Fibroblast of mammary gland (primary cell): ENCODE data around the gene MUL1.
A peak's percentile ranks its signal among the peaks of the same experiment; 100 is the strongest.

Source experiments
- DNase-seq: peaks from one replicate; pipeline ENCODE4 v3.0.0-alpha.2; 2010; ENCODE audit warnings: low read depth
- H3K4me3 ChIP-seq: 2 replicates; pipeline ENCODE4 v1.5.1; 2011; ENCODE audit warnings: low read depth, mild to moderate bottlenecking, low read length, moderate library complexity; ENCODE audit not compliant: control insufficient read depth
- TF ChIP-seq, protein P1 (sequence below): conservative IDR thresholded peaks from 2 replicates; pipeline ENCODE4 v1.5.1; 2011; ENCODE audit warnings: low read depth, low read length, inconsistent platforms; ENCODE audit not compliant: control insufficient read depth, insufficient read depth

The MUL1 gene

GRCh38 chr1:20507564-20508410 is at the start of gene MUL1:
Gene MUL1 (minus strand): TSS chr1:20508151. CDS start chr1:20508024, 127 bp downstream.
- peak within 1 kb of the TSS; percentile 94 for H3K4me3 ChIP-seq
- DNase-seq, result peak; percentile 88
- TF ChIP-seq, protein P1, sequence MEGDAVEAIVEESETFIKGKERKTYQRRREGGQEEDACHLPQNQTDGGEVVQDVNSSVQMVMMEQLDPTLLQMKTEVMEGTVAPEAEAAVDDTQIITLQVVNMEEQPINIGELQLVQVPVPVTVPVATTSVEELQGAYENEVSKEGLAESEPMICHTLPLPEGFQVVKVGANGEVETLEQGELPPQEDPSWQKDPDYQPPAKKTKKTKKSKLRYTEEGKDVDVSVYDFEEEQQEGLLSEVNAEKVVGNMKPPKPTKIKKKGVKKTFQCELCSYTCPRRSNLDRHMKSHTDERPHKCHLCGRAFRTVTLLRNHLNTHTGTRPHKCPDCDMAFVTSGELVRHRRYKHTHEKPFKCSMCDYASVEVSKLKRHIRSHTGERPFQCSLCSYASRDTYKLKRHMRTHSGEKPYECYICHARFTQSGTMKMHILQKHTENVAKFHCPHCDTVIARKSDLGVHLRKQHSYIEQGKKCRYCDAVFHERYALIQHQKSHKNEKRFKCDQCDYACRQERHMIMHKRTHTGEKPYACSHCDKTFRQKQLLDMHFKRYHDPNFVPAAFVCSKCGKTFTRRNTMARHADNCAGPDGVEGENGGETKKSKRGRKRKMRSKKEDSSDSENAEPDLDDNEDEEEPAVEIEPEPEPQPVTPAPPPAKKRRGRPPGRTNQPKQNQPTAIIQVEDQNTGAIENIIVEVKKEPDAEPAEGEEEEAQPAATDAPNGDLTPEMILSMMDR, result no peak

DNA sequence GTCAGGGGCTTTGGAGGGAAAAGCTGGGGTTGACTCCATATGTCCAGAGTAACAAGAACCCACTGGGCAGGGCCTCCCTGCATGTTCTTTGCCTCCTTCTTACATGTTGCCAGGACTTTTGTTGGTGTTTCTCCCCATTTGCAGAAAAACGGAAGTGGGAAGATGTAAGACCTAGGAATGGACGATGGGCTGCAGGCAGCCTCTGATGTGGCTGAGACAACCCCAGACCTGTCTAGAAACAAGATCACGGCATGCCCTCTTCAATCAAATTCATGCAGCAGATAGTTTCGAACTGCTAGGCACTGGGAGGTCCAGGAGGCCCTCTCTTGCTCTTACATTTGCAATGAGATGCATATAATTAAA is 47.8 kb upstream of the MUL1 start:
- TF ChIP-seq, protein P1, result no peak

DNA sequence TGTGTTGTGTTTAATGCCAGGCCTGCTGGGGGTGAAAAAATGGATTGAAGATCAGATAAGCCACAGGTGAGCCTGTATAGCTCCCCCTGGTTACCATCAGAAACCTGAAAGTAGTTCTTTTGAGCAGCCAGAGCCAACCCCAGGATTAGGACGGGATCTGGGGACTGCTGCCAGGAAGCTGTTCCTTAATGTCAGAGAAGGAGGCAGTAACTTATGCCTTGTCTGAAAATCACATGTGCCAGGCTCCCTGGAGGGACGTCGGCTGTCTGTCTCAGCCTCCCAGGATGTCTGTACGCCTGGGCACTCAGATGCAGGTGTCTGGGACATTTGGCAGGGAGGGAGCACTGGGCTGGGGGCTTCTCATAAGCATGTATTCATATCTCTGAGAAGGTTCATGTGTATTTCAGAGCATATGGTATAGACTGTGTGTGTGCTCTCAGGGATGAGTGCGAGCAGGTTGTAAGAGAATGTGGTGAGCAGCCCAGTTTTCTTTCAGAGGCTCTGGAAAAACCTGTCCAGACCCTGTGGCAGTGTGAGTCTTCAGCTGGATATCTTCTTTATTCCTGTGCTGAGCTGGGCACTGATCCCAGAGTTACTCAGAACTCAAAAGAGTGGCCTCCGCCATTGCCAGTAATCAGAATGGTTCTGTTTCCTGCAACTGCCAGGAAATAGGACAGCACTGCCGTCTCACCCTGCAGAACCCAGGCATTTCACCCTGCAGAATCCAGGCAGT is 47.2 kb upstream of the MUL1 start:
- H3K4me3 ChIP-seq, result no peak overlapping the region
- TF ChIP-seq, protein P1, result no peak
- DNase-seq, result peak; percentile 43

More for the DNA sequence above, 47.8 kb upstream of the MUL1 start:
- H3K4me3 ChIP-seq, result no peak overlapping the region
- DNase-seq, result no peak

GRCh38 chr1:20552728-20553445 is 44.9 kb upstream of the MUL1 start:
- TF ChIP-seq, protein P1, result no peak
- peak; percentile 26 for DNase-seq
- H3K4me3 ChIP-seq, result peak overlapping the region; percentile 26

DNA sequence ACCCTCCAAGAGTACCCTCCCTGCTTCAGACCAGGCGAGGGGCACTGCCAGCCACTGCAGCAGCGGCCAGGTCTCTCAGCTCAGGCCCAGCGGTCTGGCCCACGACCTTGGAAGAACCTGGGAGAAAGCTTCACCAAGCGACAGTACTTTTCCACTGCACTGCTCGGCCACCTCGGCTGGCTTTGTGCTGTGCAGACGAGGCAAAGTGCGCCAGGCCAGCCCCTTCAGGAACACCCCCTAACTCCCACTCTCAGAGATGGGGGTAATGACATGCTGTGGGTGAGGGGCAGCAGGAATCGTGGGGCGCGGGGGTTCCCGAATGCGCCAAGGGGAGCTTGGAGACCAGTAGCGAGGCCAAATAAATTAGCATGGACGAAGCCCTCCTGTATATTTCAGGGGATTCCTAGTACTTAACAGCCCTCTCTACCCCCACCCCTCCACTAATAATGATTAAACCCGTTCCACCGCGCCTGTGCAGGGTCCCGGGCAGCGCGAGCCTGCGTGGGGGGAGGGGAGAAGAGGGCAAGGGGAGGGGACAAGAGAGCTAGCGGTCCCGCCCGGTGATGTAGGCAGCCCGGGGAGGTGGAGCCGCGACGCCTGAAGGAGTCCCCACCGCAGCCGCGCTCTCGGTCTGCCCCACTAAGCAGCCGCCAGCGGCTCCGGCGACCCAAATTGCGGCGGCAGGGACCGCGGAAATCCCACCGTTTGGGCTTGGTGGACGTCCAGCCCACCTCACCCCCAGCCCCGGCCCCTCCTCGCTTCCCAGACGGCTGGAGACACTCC is 44.2 kb upstream of the MUL1 start, which contains the start of gene FAM43B:
FAM43B (plus strand) TSS at position 629 of the 783 bp plus-strand sequence. CDS start 401 bp downstream, outside the sequence.
- DNase-seq, result peak; percentile 35
- H3K4me3 ChIP-seq, result peak within 1 kb of the TSS; percentile 26
- TF ChIP-seq, protein P1, result no peak

DNA sequence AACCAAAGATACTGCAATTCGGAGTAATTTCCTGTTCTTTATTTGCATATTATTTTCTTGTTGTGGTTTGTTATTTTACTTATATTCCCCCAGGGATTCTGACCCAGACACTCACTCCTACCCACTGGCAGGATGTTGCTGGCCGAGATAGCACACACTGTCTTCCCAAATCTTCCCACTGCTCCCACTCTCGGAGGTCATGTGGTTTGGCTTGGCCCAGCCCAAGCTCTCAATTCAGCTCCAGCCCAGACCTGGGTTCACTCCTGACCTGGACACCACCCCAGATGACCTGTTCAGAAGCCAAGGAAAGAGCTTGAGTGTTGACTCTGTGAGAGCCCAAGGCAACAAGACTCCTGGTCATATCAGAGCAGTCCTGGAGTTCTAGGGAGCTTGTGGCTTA is 43.2 kb upstream of the MUL1 start:
- peak; percentile 56 for DNase-seq
- no peak overlapping the region for H3K4me3 ChIP-seq
- TF ChIP-seq, protein P1, result no peak
